GM19463 (cell line): ENCODE results near the gene CACNA1E.
"Not testable (repeated sequence)": the region's sequence is repeated elsewhere in the genome, so short reads cannot be mapped to it uniquely, and the experiment has no call there.

Experiments used
- ATAC-seq: cut with Tn5 transposase; IDR thresholded peaks from one replicate; pipeline ENCODE4 v1.9.1; 2021; ENCODE audit warnings: mild to moderate bottlenecking, moderate library complexity; ENCODE audit not compliant: unreplicated experiment

CACNA1E gene

DNA sequence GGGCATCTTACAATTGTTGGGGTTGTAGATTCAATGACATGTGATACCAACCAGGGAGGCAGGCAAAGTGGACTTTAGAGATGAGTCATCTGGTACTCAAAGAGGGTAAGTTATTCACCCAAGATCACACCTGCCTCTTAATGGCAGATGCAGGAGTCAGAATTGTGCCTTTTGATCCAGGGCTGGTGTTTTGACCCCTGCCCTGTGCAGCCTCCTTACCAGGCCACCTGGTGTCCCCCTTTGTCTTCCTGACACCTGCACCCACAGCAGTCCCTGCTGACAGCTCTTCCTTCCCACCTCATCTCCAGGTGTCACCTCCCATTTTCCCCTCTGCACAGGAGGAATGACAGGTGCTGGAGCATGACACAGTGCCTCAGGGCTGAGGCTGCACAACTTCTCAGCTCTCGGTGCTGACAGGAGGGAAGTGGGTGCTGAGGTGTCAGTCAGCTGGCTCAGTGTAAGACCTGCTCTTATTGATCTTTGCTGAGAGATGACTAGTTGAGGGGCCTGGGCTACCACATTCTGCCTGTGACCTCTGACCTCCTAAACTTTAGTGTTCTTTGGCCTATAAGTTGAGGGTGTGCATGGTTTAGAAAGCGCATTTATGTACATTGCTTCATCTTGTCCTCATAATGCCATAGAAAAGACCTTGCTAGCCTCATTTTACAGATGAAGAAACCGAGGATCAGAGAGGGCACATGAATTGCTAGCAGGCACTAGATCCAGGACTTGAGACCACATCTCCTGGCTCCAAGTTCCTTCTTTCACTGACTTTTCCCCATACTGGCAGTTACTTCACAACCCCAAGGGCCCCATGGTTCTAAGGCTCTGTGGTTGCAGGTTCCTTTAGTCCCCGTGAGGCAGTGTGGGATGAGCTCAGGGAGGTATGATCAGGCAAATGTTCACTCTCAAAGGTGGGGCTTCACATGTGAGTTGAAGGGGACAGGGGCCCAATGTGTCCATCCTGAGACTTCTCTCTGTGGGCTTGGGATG, 31.3 kb downstream of the CACNA1E start:
- ATAC-seq = peak; percentile 81

DNA sequence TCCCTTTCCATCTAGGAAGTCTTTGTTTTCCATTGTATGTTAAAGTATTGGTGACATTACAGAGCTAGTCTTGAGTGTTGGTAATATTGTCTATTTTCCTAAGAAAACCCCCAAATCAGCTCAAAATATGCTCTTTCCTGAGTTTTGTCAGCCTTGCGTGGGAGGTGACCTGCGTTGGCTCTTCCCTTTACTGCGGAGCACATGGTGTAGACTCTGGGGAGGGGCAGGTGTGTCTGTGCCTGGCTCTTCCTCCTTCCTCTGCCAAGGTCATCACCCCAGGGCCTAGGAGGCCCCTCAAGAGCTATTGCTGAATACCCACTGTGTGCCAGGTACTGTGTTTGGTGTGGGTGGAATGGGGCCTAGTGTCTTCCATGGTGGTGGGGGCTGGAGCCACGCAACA, 33.4 kb downstream of the CACNA1E start:
- no peak for ATAC-seq

- no peak for ATAC-seq
Measured at GRCh38 chr1:181517181-181517875, 34.0 kb downstream of the CACNA1E start.

- ATAC-seq = no peak
Measured at GRCh38 chr1:181518152-181518551, 34.8 kb downstream of the CACNA1E start.

- ATAC-seq = no peak
Measured at GRCh38 chr1:181522864-181523263, 39.5 kb downstream of the CACNA1E start.

GRCh38 chr1:181525104-181525721, 41.9 kb downstream of the CACNA1E start:
- ATAC-seq = no peak

DNA sequence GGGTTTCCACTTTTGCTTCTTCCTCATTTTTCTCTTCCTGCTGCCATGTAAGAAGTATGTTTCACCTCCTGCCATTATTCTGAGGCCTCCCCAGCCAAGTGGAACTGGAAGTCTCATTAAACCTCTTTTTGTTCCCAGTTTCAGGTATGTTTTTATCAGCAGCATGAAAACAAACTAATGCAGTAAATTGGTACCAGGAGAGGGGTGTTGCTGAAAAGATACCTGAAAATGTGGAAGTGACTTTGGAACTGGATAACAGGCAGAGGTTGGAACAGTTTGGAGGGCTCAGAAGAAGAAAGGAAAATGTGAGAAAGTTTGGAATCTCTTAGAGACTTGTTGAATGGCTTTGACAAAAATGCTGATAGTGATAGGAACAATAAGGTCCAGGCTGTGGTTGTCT, 44.9 kb downstream of the CACNA1E start:
- not testable (repeated sequence) for ATAC-seq

DNA sequence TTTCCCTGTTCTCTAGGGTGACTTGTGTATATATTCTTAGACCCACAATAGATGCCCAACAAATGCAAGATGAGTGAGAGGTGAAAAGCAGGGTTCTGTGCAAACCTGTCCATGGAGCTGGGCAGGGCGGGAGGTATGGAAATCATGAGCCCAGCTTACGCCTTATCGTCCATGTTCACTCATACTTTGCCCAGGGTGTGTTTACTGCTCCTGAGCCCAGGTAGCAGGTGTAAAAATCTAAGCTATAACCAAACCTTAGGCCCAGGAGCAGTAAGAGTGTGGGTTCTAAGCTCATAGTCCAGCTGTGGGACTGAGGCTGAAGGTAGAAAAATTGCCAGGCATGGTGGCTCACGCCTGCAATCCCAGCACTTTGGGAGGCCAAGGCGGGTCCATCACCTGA, 48.1 kb downstream of the CACNA1E start:
- ATAC-seq = no peak

- ATAC-seq = no peak
Measured at GRCh38 chr1:181531951-181532600, 48.8 kb downstream of the CACNA1E start.

- ATAC-seq = no peak
Measured at GRCh38 chr1:181538836-181539235, 55.5 kb downstream of the CACNA1E start.

- ATAC-seq = no peak
Measured at GRCh38 chr1:181541458-181541857, 58.1 kb downstream of the CACNA1E start.

- peak; percentile 44 for ATAC-seq
Measured at GRCh38 chr1:181541947-181542346, 58.6 kb downstream of the CACNA1E start.

DNA sequence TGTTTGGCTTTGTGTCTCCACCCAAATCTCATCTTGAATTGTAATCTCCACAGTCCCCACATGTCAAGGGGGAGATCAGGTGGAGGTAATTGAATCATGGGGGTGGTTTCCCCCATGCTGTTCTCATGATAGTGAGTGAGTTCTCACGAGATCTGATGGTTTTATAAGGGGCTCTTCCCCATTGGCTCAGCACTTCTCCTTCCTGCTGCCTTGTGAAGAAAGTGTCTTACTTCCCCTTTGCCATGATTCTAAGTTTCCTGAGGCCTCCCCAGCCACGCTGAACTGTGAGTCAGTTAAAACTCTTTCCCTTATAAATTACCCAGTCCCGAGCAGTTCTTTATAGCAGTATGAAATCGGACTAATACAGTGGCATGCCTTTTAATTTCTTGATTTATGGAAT, 59.1 kb downstream of the CACNA1E start:
- ATAC-seq = peak; percentile 10

DNA sequence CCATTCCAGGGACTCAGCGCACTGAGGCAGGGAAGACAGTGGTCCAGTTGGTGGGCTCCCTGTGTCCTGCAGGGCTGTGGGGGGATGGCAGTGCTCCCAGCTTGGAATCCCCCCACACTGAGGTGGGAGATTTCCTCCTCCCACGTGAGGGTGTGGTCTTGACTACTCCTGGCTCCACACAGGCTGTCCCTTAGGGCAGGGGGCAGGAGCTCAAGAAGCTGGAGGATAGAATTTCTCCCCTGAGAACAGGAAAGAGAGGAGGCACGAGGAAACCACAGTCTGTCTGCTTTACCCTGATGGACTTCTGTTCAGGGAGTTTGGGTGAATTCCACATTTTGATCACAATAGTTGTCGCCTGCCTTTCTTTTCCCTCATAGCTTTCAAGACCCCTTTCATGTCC, 62.1 kb downstream of the CACNA1E start:
- no peak for ATAC-seq

GRCh38 chr1:181548497-181548896, 65.2 kb downstream of the CACNA1E start:
- ATAC-seq = no peak

DNA sequence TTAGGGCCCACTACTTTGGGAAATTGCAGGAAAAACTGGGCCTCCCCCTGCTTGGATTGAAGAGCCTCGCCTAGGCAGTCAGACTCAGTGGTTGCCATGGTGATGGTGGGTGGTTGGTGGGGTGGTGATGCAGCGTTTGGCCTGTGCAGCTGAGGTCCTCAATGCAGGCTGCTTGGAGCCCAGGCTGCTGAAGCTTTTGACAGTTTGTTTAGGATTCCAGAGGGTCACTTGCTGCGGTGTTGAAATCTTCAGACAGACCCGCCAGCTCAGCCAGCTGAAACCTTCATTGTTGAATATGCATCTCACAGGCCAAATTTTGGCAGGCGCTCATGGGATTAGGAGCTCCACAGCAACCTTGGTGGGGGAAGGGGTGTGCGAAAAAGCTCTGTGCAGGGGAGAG, 67.9 kb downstream of the CACNA1E start:
- ATAC-seq = no peak

DNA sequence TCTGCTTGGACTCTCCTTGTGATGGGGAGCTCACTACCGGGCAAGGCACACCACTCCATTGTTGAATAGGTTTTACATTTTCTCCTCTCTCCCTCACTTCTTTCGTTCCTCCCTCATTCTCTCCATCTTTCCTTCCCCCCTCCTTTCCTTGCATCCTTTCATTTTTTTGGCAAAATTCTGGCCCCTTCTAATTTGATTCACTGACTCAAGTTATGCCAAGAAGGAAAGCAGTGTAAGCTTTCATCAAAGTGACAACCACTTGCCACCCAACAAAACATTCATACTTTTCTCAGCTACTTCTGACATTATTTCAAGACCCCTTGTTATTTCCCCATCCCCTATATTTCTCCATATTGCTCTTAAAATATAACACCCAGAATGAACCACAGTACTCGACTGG, 68.4 kb downstream of the CACNA1E start:
- no peak for ATAC-seq

GRCh38 chr1:181554465-181554864, 71.1 kb downstream of the CACNA1E start:
- no peak for ATAC-seq

GRCh38 chr1:181556631-181557030, 73.3 kb downstream of the CACNA1E start:
- ATAC-seq = no peak

GRCh38 chr1:181557313-181557712, 74.0 kb downstream of the CACNA1E start:
- ATAC-seq = no peak

DNA sequence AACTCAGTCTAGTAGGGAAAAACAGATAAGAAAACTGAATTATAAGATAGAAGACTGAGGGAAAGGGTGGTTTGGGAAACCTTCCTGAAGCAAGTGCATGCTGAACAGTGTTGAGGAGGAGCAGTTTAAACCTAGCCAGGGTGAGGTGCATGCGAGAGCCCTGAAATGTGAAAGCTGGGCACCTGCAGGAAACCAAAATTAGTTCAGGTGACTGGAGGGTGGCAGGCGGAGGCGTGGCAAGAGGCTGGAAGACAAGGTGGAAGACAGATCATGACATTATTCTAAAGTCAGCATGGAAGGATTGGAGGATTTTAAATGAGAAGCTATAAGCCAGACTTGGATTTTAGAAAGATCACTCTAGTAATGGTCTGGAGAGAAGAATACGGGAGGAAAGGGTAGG, 75.1 kb downstream of the CACNA1E start:
- no peak for ATAC-seq
